Measurements from ENCODE around the gene MCTS1. TPM values are rescaled to one million over a fixed set of nuclear protein-coding genes. Genes with fewer than 3 reads are reported as not detected.
"Not testable (repeated sequence)": the region's sequence is repeated elsewhere in the genome, so short reads cannot be mapped to it uniquely, and the experiment has no call there.

MCTS1 gene, protein sequence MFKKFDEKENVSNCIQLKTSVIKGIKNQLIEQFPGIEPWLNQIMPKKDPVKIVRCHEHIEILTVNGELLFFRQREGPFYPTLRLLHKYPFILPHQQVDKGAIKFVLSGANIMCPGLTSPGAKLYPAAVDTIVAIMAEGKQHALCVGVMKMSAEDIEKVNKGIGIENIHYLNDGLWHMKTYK
- total RNA-seq (2014; rRNA removed; shearing (Covaris generic)) = 228 and 252 TPM in 2 replicates

GRCh38 chrX:120603707-120604360, at the start of gene MCTS1:
Gene MCTS1 (plus strand): TSS chrX:120604101. CDS start chrX:120604237, 136 bp downstream.
- DNase-seq (ENCODE audit: low read depth) = peak; percentile 99

DNA sequence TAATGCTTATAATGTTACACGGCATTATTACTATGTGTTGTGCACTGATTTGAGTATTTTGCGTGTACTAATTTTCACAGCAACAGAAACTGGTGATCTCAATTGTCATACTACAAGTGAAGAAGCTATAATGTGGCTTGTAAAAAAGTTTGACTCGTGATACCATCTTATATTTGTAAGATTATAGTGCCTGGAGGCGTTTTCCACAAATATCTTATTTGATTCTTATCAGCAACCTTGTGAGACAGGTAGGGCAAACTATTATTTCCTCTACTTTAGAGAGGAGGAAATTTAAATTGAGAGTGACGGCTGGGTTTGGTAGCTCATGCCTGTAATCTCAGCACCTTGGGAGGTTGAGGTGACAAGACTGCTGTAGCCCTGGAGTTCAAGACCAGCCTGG, 47.6 kb upstream of the MCTS1 start:
- no peak for DNase-seq (ENCODE audit: low read depth)

GRCh38 chrX:120559804-120560203, 44.1 kb upstream of the MCTS1 start:
- DNase-seq (ENCODE audit: low read depth) = peak; percentile 33

DNA sequence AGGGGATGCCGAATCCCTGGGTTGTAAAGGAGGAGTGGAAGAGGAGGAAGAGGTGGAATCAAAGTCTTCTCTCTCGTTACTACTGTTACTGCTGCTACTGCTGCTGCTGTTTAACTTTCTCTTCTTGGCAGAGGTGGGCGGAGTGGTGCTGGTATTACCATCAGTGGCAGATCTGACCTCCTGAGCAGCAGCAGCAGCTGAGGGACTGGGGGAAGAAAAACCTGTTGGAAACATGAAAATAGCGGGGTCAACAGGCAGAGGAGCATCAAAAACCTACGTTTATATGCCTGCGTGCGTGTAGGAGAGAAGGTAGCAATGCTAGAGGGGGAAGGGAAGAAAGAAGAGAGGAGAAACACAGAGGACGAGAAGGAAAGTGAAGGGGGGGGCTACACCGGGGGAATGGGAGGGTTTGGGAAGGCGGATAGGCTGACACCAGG, 43.5 kb upstream of the MCTS1 start:
- DNase-seq (ENCODE audit: low read depth) = no peak

GRCh38 chrX:120560842-120561633, 42.9 kb upstream of the MCTS1 start, which contains the start of gene CUL4B:
Gene CUL4B (minus strand): TSS chrX:120560962. CDS start chrX:120560638, 324 bp downstream.
- peak; percentile 98 for DNase-seq (ENCODE audit: low read depth)

DNA sequence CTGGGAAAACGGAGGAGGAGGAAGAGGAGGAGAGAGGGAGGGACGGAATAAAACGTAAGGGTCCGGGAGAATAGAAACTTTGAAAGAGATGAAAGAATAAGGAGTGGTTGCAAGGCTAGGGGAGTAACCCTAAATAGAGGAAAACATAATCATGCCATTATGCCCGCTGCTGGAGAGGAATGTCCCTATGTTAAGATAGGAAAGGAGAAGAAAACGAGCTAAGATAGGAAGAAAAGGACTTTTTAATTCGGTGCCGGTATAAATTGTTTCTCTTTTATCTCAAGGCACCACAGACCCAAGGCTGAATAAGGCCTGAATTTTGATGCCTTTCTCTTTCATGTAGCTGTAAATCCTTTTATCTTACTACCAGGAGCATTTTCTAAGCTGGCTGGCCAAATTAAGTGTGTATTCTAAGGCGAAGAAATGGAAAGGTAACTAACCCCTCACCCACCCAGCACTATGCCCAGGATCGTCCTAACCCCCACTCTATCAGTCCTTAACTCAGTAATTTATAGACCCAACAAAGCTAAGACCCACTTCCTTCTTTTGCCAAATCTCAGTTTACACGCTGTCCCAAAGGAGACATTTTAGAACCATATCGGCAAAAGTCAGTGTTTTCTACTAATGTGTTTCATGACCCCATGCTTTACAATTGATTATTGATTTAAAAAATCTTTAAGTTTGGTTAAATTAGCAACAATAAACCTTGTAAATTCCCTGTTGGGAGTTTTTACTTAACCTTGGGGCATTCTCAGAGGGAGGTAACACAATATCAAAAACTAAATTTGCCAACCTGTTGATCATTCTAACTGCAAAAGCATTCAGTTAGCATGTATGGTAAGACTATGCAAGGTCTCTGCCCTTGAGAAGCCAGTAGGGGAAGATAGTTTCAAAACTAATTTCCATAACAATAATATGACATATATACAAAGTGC, 42.0 kb upstream of the MCTS1 start:
- no peak for DNase-seq (ENCODE audit: low read depth)

GRCh38 chrX:120562569-120562926, 41.4 kb upstream of the MCTS1 start:
- no peak for DNase-seq (ENCODE audit: low read depth)

- DNase-seq (ENCODE audit: low read depth) = no peak
These were observed 39.0 kb upstream of the MCTS1 start for GRCh38 chrX:120564925-120565324.

DNA sequence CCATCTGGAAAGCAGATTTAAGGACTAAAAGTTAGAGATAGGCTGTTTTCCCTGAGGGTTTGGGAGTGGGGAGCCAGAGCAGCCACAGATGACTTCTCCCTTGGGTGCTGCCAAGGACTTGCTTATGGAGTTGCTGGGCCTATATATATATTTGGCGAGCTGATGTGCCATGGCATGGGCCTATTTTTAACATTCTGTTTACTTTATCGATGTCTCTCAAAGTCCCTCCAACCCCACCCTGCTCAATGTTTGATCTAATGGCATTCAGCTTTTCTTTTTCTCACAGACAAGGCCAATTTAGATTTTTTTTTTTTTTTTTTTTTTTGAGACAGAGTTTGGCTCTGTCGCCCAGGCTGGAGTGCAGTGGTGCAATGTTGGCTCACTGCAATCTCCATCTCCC, 37.1 kb upstream of the MCTS1 start:
- DNase-seq (ENCODE audit: low read depth) = no peak

- no peak for DNase-seq (ENCODE audit: low read depth)
These were observed 35.9 kb upstream of the MCTS1 start for GRCh38 chrX:120568035-120568434.

- DNase-seq (ENCODE audit: low read depth) = no peak
These were observed 35.3 kb upstream of the MCTS1 start for GRCh38 chrX:120568609-120569008.

DNA sequence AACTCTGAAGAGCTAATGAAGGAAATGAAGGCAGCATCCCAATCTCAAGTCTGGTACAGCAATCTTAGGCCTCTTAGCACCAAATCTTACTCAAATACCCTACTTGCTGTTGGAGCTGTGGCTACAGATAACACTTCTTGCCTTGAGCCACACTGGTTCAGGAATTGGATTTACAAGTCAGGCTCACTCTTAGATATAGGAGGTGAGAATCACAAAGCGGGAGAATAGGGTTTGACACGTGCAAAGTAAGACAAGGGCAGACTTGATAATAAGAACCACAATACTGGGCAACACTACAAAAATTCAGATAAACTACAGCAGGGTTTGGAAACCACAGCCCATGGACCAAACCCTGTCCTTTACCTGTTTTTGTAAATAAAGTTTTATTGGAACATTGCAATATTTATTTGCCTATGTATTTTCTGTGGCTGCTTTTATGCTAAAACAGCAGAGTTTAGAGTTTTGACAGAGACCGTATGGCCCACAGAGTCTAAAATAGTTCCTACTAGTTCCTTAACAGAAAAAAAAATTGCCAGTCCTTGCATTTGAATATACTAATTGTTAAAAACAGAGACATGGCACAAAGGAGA, 33.8 kb upstream of the MCTS1 start:
- DNase-seq (ENCODE audit: low read depth) = no peak

DNA sequence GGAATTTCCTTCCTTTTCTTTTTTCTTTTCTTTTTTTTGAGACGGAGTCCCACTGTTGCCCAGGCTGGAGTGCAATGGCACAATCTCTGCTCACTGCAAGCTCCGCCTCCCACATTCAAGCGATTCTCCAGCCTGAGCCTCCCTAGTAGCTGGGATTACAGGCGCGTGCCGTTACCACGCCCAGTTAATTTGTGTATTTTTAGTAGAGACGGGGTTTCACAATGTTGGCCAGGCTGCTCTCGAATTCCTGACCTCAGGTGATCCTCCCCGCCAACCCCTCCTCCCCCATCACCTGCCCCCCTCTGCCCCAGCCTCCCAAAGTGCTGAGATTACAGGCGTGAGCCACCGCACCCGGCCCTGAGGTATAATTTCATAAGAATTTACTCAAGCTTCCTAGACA, 30.1 kb upstream of the MCTS1 start:
- not testable (repeated sequence) for DNase-seq (ENCODE audit: low read depth)

DNA sequence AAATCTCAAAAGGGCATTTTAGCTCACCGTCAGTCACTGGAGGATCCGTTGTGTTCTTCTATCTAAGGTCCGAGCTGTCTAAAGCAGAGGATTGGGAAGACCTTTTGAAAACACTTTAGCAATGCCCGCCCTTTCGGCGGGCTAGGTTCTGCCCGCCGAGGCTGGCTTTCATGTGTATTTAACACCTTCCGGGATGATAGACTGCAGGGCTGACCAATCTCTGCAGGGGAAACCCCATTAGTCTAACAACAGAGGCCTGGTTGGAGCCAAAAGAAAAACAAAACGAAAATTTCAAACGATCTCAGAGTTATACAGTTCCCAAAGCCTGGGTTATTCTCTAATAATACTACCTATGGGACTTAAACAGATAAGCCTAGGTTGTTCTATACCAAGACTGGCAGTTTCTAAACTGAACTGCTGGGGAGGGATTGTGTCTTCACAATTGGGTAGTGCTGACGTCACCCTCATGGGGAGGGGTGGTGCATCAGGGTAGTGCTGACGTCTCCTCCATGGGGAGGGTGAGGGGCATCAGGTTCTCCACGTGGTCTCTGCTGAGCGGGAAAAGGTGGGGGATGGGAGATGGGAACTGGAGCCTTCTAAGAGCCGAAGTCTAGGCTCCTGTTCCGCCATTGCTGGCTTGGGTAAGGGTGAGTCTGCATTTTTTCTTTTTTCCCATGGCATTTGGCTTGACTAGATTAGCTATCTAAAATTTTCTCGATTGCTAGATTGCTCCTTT, 28.4 kb upstream of the MCTS1 start:
- DNase-seq (ENCODE audit: low read depth) = no peak

DNA sequence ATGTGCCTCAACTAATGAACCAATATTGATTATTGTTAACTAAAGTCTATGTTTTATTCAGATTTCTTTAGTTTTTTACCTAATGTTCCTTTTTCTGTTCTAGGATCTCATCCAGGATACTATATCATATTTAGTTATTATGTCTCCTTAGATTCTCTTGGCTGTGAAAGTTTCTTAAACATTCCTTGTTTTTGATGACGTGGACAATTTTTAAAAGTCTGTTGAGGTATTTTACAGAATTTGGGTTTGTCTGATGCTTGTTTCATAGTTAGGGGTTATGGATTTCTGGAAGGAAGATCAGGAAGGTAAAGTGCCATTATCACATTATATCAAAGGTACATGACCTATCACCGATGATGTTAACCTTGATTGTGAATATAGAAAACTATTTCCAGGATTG, 18.2 kb upstream of the MCTS1 start:
- DNase-seq (ENCODE audit: low read depth) = no peak

- peak; percentile 66 for DNase-seq (ENCODE audit: low read depth)
These were observed 471 bp downstream of the MCTS1 start for GRCh38 chrX:120604361-120604782.

- DNase-seq (ENCODE audit: low read depth) = no peak
These were observed 8.2 kb downstream of the MCTS1 start for GRCh38 chrX:120612086-120612485.

- DNase-seq (ENCODE audit: low read depth) = no peak
These were observed 10.9 kb downstream of the MCTS1 start for GRCh38 chrX:120614816-120615215.

- DNase-seq (ENCODE audit: low read depth) = no peak
These were observed 14.2 kb downstream of the MCTS1 start for GRCh38 chrX:120617996-120618630.

DNA sequence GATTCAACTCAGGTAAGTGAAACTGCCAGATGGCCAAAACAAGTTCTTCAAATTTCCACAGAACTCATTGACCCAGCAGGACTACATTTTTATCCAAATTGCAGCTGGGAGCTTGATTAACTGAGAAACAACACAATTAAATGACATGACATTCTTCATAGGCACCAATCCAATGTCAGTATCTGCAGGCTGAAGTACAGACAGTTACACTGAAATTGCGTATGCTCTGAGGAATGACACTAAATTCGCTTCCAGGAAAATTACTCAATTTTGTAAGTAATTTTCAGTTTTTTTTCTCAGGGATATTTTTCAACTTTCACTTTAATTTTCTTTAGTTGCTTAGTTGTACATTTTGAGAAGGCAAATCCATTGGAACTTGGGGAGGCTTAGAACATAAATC, 21.5 kb downstream of the MCTS1 start:
- no peak for DNase-seq (ENCODE audit: low read depth)
